Measurements from ENCODE around the gene SAFB. TPM values are rescaled to one million over a fixed set of nuclear protein-coding genes. Genes with fewer than 3 reads are reported as not detected.

Gene SAFB
- total RNA-seq, 1 experiment from 2014 or later: 143 TPM

DNA sequence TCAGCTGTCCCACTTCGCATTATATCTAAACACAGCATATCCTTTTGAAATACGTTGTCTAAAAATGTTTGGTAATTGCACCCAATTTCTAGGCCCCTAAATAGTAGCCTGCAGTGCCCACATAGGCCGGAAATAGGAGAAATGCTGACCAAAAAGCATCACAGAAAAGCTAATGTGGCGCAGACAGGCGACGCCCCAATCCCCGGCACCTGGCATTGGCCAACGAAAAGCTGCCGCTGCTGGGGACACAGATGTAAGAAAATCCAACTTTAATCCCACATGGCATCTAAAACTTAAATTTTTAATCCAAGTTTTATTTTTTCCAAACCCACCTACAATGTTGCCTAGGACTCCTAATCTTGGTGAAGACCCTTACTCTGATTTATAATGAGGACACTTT lies 4.3 kb upstream of the SAFB start (continued):
- TF ChIP-seq, protein P1, sequence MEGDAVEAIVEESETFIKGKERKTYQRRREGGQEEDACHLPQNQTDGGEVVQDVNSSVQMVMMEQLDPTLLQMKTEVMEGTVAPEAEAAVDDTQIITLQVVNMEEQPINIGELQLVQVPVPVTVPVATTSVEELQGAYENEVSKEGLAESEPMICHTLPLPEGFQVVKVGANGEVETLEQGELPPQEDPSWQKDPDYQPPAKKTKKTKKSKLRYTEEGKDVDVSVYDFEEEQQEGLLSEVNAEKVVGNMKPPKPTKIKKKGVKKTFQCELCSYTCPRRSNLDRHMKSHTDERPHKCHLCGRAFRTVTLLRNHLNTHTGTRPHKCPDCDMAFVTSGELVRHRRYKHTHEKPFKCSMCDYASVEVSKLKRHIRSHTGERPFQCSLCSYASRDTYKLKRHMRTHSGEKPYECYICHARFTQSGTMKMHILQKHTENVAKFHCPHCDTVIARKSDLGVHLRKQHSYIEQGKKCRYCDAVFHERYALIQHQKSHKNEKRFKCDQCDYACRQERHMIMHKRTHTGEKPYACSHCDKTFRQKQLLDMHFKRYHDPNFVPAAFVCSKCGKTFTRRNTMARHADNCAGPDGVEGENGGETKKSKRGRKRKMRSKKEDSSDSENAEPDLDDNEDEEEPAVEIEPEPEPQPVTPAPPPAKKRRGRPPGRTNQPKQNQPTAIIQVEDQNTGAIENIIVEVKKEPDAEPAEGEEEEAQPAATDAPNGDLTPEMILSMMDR (IDR thresholded peaks at IDR 0.05 in 2 of 3, conservative IDR thresholded peaks at IDR 0.05 in 1 of 3; ENCODE audit: borderline replicate concordance in 1 of 3, insufficient read depth in 1 of 3, low read depth in 2 of 3, low read length in 2 of 3): no peak

DNA sequence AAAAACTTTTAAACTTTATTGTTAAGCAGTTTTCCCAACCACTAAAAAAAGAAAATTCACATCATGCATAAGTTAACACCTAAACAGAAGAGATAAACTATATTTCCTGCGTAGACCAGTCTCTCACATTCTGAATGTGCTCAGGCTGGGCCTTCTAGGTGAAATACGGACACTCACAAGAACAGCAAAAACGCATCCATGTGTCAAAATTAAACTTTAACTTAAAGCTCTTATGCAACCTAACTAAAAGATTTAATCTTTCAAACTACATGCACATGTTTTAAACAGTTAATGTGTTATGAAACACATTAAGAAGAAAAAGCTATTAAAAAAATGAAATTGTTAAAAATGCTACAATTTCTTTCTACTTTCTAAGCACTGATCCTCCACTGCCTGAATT lies 2.9 kb upstream of the SAFB start:
- H3K27ac ChIP-seq (ENCODE audit: low read depth, low read length): no peak overlapping the region
- POLR2A ChIA-PET: no interaction called here
- DNase-seq (ENCODE audit: low read depth, low spot score): no peak
- H3K4me2 ChIP-seq (ENCODE audit: low read length): no peak overlapping the region
- H3K9me3 ChIP-seq (ENCODE audit: control insufficient read depth in 1 of 2, insufficient read depth in 1 of 2, low read depth in 1 of 2, low read length in 2 of 2): no peaks in the 10 kb centered on the region
- TF ChIP-seq FOSL1 (IDR thresholded peaks at IDR 0.05; ENCODE audit: low read depth) (no peak), SP1 (IDR thresholded peaks at IDR 0.05; ENCODE audit: low read depth) (no peak)
- TF ChIP-seq, protein P2, sequence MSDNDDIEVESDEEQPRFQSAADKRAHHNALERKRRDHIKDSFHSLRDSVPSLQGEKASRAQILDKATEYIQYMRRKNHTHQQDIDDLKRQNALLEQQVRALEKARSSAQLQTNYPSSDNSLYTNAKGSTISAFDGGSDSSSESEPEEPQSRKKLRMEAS (IDR thresholded peaks at IDR 0.05): no peak
- TF ChIP-seq, protein P3, sequence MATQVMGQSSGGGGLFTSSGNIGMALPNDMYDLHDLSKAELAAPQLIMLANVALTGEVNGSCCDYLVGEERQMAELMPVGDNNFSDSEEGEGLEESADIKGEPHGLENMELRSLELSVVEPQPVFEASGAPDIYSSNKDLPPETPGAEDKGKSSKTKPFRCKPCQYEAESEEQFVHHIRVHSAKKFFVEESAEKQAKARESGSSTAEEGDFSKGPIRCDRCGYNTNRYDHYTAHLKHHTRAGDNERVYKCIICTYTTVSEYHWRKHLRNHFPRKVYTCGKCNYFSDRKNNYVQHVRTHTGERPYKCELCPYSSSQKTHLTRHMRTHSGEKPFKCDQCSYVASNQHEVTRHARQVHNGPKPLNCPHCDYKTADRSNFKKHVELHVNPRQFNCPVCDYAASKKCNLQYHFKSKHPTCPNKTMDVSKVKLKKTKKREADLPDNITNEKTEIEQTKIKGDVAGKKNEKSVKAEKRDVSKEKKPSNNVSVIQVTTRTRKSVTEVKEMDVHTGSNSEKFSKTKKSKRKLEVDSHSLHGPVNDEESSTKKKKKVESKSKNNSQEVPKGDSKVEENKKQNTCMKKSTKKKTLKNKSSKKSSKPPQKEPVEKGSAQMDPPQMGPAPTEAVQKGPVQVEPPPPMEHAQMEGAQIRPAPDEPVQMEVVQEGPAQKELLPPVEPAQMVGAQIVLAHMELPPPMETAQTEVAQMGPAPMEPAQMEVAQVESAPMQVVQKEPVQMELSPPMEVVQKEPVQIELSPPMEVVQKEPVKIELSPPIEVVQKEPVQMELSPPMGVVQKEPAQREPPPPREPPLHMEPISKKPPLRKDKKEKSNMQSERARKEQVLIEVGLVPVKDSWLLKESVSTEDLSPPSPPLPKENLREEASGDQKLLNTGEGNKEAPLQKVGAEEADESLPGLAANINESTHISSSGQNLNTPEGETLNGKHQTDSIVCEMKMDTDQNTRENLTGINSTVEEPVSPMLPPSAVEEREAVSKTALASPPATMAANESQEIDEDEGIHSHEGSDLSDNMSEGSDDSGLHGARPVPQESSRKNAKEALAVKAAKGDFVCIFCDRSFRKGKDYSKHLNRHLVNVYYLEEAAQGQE (IDR thresholded peaks at IDR 0.05; ENCODE audit: low read depth): no peak
- ATAC-seq: no peak
- no peaks in the 10 kb centered on the region for H4K20me1 ChIP-seq (ENCODE audit: insufficient read depth)
- intact Hi-C loops (cut with micrococcal nuclease): no loop called here
- no TSS peak for BruUV-seq (replicated peaks)
- H3K4me1 ChIP-seq (ENCODE audit: control insufficient read depth in 1 of 2, insufficient read depth in 2 of 2, low read length in 2 of 2): peaks cover 11 to 18% of the 10 kb centered on the region in 2 experiments; a peak in 3 of 4 replicates
- H3K79me2 ChIP-seq (ENCODE audit: insufficient read depth, low read length): peaks cover 93% of the 10 kb centered on the region
- peaks cover 41 to 48% of the 10 kb centered on the region in 2 experiments; a peak in 3 of 4 replicates for H3K36me3 ChIP-seq (ENCODE audit: control insufficient read depth in 1 of 2, insufficient read depth in 2 of 2, low read length in 2 of 2)
- H3K9ac ChIP-seq (ENCODE audit: low read length): no peak overlapping the region
- H3K4me3 ChIP-seq (replicated peaks in 1 of 2; ENCODE audit: low read depth in 1 of 2, low read length in 2 of 2): no peak overlapping the region
- CTCF ChIA-PET: no interaction called here
- no peaks in the 10 kb centered on the region for H3K9me2 ChIP-seq (ENCODE audit: insufficient read depth)
- H2AFZ ChIP-seq (ENCODE audit: low read depth, low read length, poor library complexity, severe bottlenecking): no peak overlapping the region
- RAD21 ChIA-PET (ENCODE audit: low non-redundant PET in 1 of 2, low total read pairs in 2 of 2, uncharacterized antibody in 2 of 2, unreplicated experiment in 2 of 2): no interaction called here
- no peaks in the 10 kb centered on the region for H3K27me3 ChIP-seq (ENCODE audit: insufficient read depth, low read length)
